Loucy (cell line): Measurements from ENCODE around the gene PLA2G12B.

Experiments used
- H2AFZ ChIP-seq: fragments of 200-600 bp; sonication (generic); 2 replicates; pipeline ENCODE4 v1.6.0; 2016; ENCODE audit warnings: antibody characterized with exemption, mild to moderate bottlenecking, low read length, moderate library complexity
- H3F3A ChIP-seq: fragments of 200-600 bp; 2 replicates; pipeline ENCODE4 v1.6.0; 2016; ENCODE audit warnings: antibody characterized with exemption, low read depth, mild to moderate bottlenecking
- H3K27me3 ChIP-seq: fragments of 200-600 bp; sonication (generic); 2 replicates; pipeline ENCODE4 v1.6.1; 2014; ENCODE audit warnings: low read length, mild to moderate bottlenecking; ENCODE audit not compliant: insufficient read depth, poor library complexity, severe bottlenecking
- H3K36me3 ChIP-seq: fragments of 200-600 bp; sonication (generic); 2 replicates; pipeline ENCODE4 v1.6.1; 2016; ENCODE audit warnings: low read length; ENCODE audit not compliant: insufficient read depth
- H3K4me1 ChIP-seq: fragments of 200-600 bp; sonication (generic); 2 replicates; pipeline ENCODE4 v1.5.1; 2014; ENCODE audit warnings: low read length, mild to moderate bottlenecking; ENCODE audit not compliant: insufficient read depth, poor library complexity, severe bottlenecking
- H3K4me2 ChIP-seq: fragments of 200-600 bp; sonication (generic); 2 replicates; pipeline ENCODE4 v1.6.0; 2014; ENCODE audit warnings: antibody characterized with exemption, low read length, low read depth, mild to moderate bottlenecking; ENCODE audit not compliant: poor library complexity, severe bottlenecking
- H3K4me3 ChIP-seq: fragments of 200-600 bp; sonication (generic); 2 replicates; pipeline ENCODE4 v1.5.1; 2014; ENCODE audit warnings: low read length, mild to moderate bottlenecking, mixed read lengths; ENCODE audit not compliant: poor library complexity, severe bottlenecking
- H3K79me2 ChIP-seq: fragments of 200-600 bp; sonication (generic); 2 replicates; pipeline ENCODE4 v1.6.1; 2014; ENCODE audit warnings: low read length; ENCODE audit not compliant: insufficient read depth
- H3K9ac ChIP-seq: fragments of 200-600 bp; sonication (generic); 2 replicates; pipeline ENCODE4 v1.6.0; 2014; ENCODE audit warnings: mild to moderate bottlenecking, low read depth, low read length, moderate library complexity; ENCODE audit not compliant: poor library complexity, severe bottlenecking
- H3K9me2 ChIP-seq: fragments of 200-600 bp; sonication (generic); replicated peaks from 2 replicates; pipeline ENCODE4 v1.6.1; 2016; ENCODE audit warnings: low read depth, low read length, mixed read lengths
- H3K9me3 ChIP-seq: fragments of 200-600 bp; sonication (generic); 2 replicates; pipeline ENCODE4 v1.6.1; 2014; ENCODE audit warnings: mild to moderate bottlenecking, antibody characterized with exemption, low read length, low read depth; ENCODE audit not compliant: insufficient read depth
- H4K20me1 ChIP-seq: fragments of 200-600 bp; sonication (generic); 2 replicates; pipeline ENCODE4 v1.6.0; 2014; ENCODE audit warnings: antibody characterized with exemption, low read length, mild to moderate bottlenecking; ENCODE audit not compliant: insufficient read depth, poor library complexity, severe bottlenecking
- CTCF ChIP-seq: fragments of 200-600 bp; sonication (generic); conservative IDR thresholded peaks from 2 replicates; pipeline ENCODE4 v1.5.1; 2014; ENCODE audit warnings: mild to moderate bottlenecking, antibody characterized with exemption, low read length
- EZH2phosphoT487 ChIP-seq: fragments of 200-600 bp; IDR thresholded peaks from 2 replicates; pipeline ENCODE4 v1.6.1; 2018; ENCODE audit warnings: antibody characterized with exemption, mild to moderate bottlenecking, moderate library complexity, borderline replicate concordance

PLA2G12B gene

GRCh38 chr10:72930276-72930675, 24.3 kb downstream of the PLA2G12B start:
- Histone ChIP-seq H3K9me2 (no peaks in the 10 kb centered on the region), H3F3A (no peaks in the 10 kb centered on the region), H3K4me3 (no peak overlapping the region), H3K79me2 (no peaks in the 10 kb centered on the region), H3K36me3 (no peaks in the 10 kb centered on the region), H3K4me1 (no peaks in the 10 kb centered on the region), H4K20me1 (no peaks in the 10 kb centered on the region), H2AFZ (no peak overlapping the region), H3K4me2 (no peak overlapping the region), H3K9me3 (no peaks in the 10 kb centered on the region), H3K9ac (no peak overlapping the region), H3K27me3 (no peaks in the 10 kb centered on the region)
- TF ChIP-seq CTCF (no peak), EZH2phosphoT487 (no peak)

- H3K36me3 ChIP-seq, result no peaks in the 10 kb centered on the region
- H3K9me2 ChIP-seq, result no peaks in the 10 kb centered on the region
- TF ChIP-seq CTCF, result no peak
- TF ChIP-seq EZH2phosphoT487, result no peak
- H3K9ac ChIP-seq, result no peak overlapping the region
- H3K4me1 ChIP-seq, result no peaks in the 10 kb centered on the region
- no peak overlapping the region for H3K4me3 ChIP-seq
- no peaks in the 10 kb centered on the region for H3K9me3 ChIP-seq
- no peaks in the 10 kb centered on the region for H3K27me3 ChIP-seq
- no peaks in the 10 kb centered on the region for H3F3A ChIP-seq
- no peak overlapping the region for H2AFZ ChIP-seq
- no peaks in the 10 kb centered on the region for H3K79me2 ChIP-seq
- no peak overlapping the region for H3K4me2 ChIP-seq
- H4K20me1 ChIP-seq, result no peaks in the 10 kb centered on the region
Measured at GRCh38 chr10:72928798-72929197, 25.8 kb downstream of the PLA2G12B start.

- Histone ChIP-seq H3K36me3 (no peaks in the 10 kb centered on the region), H3K79me2 (no peaks in the 10 kb centered on the region), H3F3A (no peaks in the 10 kb centered on the region), H3K4me3 (no peak overlapping the region), H3K4me1 (no peaks in the 10 kb centered on the region), H4K20me1 (no peaks in the 10 kb centered on the region), H3K27me3 (no peaks in the 10 kb centered on the region), H3K4me2 (no peak overlapping the region), H3K9me2 (no peaks in the 10 kb centered on the region), H2AFZ (no peak overlapping the region), H3K9ac (no peak overlapping the region), H3K9me3 (no peaks in the 10 kb centered on the region)
- TF ChIP-seq CTCF (no peak), EZH2phosphoT487 (no peak)
Measured at GRCh38 chr10:72927485-72927884, 27.1 kb downstream of the PLA2G12B start.
